Measurements from ENCODE around the gene SYF2.

DNA sequence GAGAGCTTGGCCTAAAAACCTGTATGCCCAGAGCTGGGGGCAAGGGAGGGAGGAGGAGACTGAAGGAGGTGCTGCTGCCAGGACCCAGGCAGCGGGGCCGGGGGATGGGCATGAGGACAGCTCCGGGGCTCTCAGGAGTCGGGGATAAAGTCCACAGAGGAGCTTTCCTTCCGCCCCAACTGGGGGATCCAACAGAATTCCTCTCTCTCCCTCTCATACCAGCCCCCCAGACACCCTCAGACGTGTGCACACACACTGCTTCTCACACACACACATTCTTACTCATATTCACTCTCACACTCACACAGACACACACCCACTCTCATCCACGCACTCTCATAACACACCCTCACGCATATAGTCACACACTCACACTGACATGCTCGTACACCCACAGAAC lies 39.1 kb downstream of the SYF2 start:
- TF ChIP-seq, protein P1, sequence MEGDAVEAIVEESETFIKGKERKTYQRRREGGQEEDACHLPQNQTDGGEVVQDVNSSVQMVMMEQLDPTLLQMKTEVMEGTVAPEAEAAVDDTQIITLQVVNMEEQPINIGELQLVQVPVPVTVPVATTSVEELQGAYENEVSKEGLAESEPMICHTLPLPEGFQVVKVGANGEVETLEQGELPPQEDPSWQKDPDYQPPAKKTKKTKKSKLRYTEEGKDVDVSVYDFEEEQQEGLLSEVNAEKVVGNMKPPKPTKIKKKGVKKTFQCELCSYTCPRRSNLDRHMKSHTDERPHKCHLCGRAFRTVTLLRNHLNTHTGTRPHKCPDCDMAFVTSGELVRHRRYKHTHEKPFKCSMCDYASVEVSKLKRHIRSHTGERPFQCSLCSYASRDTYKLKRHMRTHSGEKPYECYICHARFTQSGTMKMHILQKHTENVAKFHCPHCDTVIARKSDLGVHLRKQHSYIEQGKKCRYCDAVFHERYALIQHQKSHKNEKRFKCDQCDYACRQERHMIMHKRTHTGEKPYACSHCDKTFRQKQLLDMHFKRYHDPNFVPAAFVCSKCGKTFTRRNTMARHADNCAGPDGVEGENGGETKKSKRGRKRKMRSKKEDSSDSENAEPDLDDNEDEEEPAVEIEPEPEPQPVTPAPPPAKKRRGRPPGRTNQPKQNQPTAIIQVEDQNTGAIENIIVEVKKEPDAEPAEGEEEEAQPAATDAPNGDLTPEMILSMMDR (IDR thresholded peaks at IDR 0.05), result no peak
- TF ChIP-seq POLR2A (IDR thresholded peaks at IDR 0.05), result no peak
- TF ChIP-seq EP300 (IDR thresholded peaks at IDR 0.05), result no peak
